Measurements from ENCODE around the gene CTIF. TPM values are rescaled to one million over a fixed set of nuclear protein-coding genes. Genes with fewer than 3 reads are reported as not detected.

CTIF gene
- total RNA-seq, 1 experiment from 2014 or later: 5.0 TPM

- DNase-seq (ENCODE audit: low spot score): no peak
Observed at GRCh38 chr18:48680339-48681250, 141.8 kb downstream of the CTIF start.

GRCh38 chr18:48682768-48683167, 143.9 kb downstream of the CTIF start:
- no peak for DNase-seq (ENCODE audit: low spot score)

- no peak for DNase-seq (ENCODE audit: low spot score)
Observed at GRCh38 chr18:48683197-48683596, 144.4 kb downstream of the CTIF start.

GRCh38 chr18:48683661-48684060, 144.8 kb downstream of the CTIF start:
- DNase-seq (ENCODE audit: low spot score): no peak

GRCh38 chr18:48687346-48688042, 148.7 kb downstream of the CTIF start:
- no peak for DNase-seq (ENCODE audit: low spot score)

GRCh38 chr18:48688961-48689360, 150.1 kb downstream of the CTIF start:
- no peak for DNase-seq (ENCODE audit: low spot score)

- DNase-seq (ENCODE audit: low spot score): no peak
Observed at GRCh38 chr18:48689548-48689947, 150.7 kb downstream of the CTIF start.

- DNase-seq (ENCODE audit: low spot score): no peak
Observed at GRCh38 chr18:48690494-48690893, 151.7 kb downstream of the CTIF start.

- no peak for DNase-seq (ENCODE audit: low spot score)
Observed at GRCh38 chr18:48693006-48693405, 154.2 kb downstream of the CTIF start.

- peak; percentile 25 for DNase-seq (ENCODE audit: low spot score)
Observed at GRCh38 chr18:48693625-48694262, 154.9 kb downstream of the CTIF start.

GRCh38 chr18:48694295-48694694, 155.5 kb downstream of the CTIF start:
- no peak for DNase-seq (ENCODE audit: low spot score)

- DNase-seq (ENCODE audit: low spot score): no peak
Observed at GRCh38 chr18:48695671-48696070, 156.8 kb downstream of the CTIF start.

- no peak for DNase-seq (ENCODE audit: low spot score)
Observed at GRCh38 chr18:48696218-48696617, 157.4 kb downstream of the CTIF start.

GRCh38 chr18:48697441-48697840, 158.6 kb downstream of the CTIF start:
- no peak for DNase-seq (ENCODE audit: low spot score)

- no peak for DNase-seq (ENCODE audit: low spot score)
Observed at GRCh38 chr18:48698707-48699106, 159.9 kb downstream of the CTIF start.

GRCh38 chr18:48699761-48700160, 160.9 kb downstream of the CTIF start:
- no peak for DNase-seq (ENCODE audit: low spot score)

GRCh38 chr18:48700446-48700845, 161.6 kb downstream of the CTIF start:
- no peak for DNase-seq (ENCODE audit: low spot score)

- DNase-seq (ENCODE audit: low spot score): no peak
Observed at GRCh38 chr18:48702346-48703027, 163.7 kb downstream of the CTIF start.

- no peak for DNase-seq (ENCODE audit: low spot score)
Observed at GRCh38 chr18:48703028-48703386, 164.2 kb downstream of the CTIF start.

- DNase-seq (ENCODE audit: low spot score): no peak
Observed at GRCh38 chr18:48703418-48703817, 164.6 kb downstream of the CTIF start.

- DNase-seq (ENCODE audit: low spot score): no peak
Observed at GRCh38 chr18:48705043-48705442, 166.2 kb downstream of the CTIF start.

- DNase-seq (ENCODE audit: low spot score): no peak
Observed at GRCh38 chr18:48705531-48705930, 166.7 kb downstream of the CTIF start.

Data from H4 (cell line).